ENCODE measurements around the gene ZCCHC18. TPM values are rescaled to one million over a fixed set of nuclear protein-coding genes. Genes with fewer than 3 reads are reported as not detected.

ZCCHC18 gene
- total RNA-seq, 1 experiment from 2014 or later: 1.5 TPM

DNA sequence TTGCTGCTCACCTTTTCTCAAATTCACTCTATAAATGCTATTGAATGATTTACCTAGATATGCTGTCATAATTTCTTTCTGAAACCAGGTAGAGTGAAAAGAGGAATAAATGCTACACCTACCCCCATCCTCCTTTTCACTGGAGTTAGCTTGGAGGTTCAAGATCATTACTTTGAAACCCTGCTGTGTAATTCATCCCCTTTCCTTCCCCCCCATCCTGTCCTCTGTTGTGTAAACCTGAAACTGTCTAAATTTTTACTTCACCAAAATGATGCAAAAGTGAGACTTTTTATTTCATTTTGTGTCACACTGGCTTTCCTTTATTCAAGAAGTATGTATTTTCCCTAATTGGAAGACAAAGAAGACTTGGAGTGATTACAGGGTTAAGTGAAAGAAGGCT, 5.4 kb downstream of the ZCCHC18 start:
- H4K5ac ChIP-seq (ENCODE audit: insufficient read length, low read depth, low read length): no peak overlapping the region
- no peaks in the 10 kb centered on the region; the same call in 1 of the 2 replicates for H3K4me1 ChIP-seq (ENCODE audit: insufficient read depth, low read length)
- H2AFZ ChIP-seq (ENCODE audit: low read length): no peak overlapping the region
- H2BK5ac ChIP-seq (ENCODE audit: insufficient read length, low read length): no peak overlapping the region
- H2BK15ac ChIP-seq (ENCODE audit: low read depth, low read length): no peak overlapping the region
- H3T11ph ChIP-seq (ENCODE audit: low read length): no peak overlapping the region
- DNase-seq: no peak
- peak overlapping the region in 1 of 2 experiments; percentile 28; a peak in 1 of 5 replicates for H3K4me3 Mint-ChIP-seq
- H3K9ac ChIP-seq (ENCODE audit: extremely low read depth, insufficient read length, low read length): no peak overlapping the region
- H3K4me1 Mint-ChIP-seq: peaks cover 10 to 21% of the 10 kb centered on the region in 2 experiments
- no peak overlapping the region for H3K4ac ChIP-seq (ENCODE audit: low read depth, low read length)
- no peak overlapping the region for H3K27ac Mint-ChIP-seq
- H3K79me1 ChIP-seq (ENCODE audit: insufficient read depth, low read depth, low read length, poor library complexity, severe bottlenecking): no peaks in the 10 kb centered on the region
- 0 out of 7 replicates have a peak, but pooled peaks cover 0 to 2% (median 0%) of the 10 kb centered on the region in 3 experiments for H3K36me3 Mint-ChIP-seq (ENCODE audit: insufficient read depth in 1 of 3, low read depth in 3 of 3)
- TF ChIP-seq, protein P1, sequence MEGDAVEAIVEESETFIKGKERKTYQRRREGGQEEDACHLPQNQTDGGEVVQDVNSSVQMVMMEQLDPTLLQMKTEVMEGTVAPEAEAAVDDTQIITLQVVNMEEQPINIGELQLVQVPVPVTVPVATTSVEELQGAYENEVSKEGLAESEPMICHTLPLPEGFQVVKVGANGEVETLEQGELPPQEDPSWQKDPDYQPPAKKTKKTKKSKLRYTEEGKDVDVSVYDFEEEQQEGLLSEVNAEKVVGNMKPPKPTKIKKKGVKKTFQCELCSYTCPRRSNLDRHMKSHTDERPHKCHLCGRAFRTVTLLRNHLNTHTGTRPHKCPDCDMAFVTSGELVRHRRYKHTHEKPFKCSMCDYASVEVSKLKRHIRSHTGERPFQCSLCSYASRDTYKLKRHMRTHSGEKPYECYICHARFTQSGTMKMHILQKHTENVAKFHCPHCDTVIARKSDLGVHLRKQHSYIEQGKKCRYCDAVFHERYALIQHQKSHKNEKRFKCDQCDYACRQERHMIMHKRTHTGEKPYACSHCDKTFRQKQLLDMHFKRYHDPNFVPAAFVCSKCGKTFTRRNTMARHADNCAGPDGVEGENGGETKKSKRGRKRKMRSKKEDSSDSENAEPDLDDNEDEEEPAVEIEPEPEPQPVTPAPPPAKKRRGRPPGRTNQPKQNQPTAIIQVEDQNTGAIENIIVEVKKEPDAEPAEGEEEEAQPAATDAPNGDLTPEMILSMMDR (conservative IDR thresholded peaks at IDR 0.05): no peak
- no peak overlapping the region for H3K27ac ChIP-seq (ENCODE audit: insufficient read length, low read depth, low read length)
- no peak overlapping the region for H4K91ac ChIP-seq (ENCODE audit: insufficient read length, low read depth, low read length)
- no peak overlapping the region for H3K4me2 ChIP-seq (ENCODE audit: insufficient read depth, insufficient read length, low read length)
- peaks cover 10% of the 10 kb centered on the region for H3K9me3 ChIP-seq (ENCODE audit: control insufficient read depth, low read depth, low read length)
- H3K23me2 ChIP-seq (ENCODE audit: insufficient read length, low read depth, low read length, poor library complexity, severe bottlenecking): peaks cover 3% of the 10 kb centered on the region
- H2BK20ac ChIP-seq (ENCODE audit: low read depth, low read length, poor library complexity, severe bottlenecking): no peak overlapping the region
- peaks cover 3% of the 10 kb centered on the region for H3K27me3 Mint-ChIP-seq (ENCODE audit: low read depth)
- H3K56ac ChIP-seq (ENCODE audit: insufficient read length, low read depth, low read length): no peak overlapping the region
- H3K23ac ChIP-seq (ENCODE audit: insufficient read length, low read depth, low read length): no peak overlapping the region
- no peaks in the 10 kb centered on the region for H3K79me2 ChIP-seq (ENCODE audit: insufficient read depth, low read length)
- no peaks in the 10 kb centered on the region for H3K27me3 ChIP-seq (ENCODE audit: insufficient read depth, low read length)
- peaks cover 2 to 40% of the 10 kb centered on the region in 2 experiments; a peak in 4 of 5 replicates for H3K9me3 Mint-ChIP-seq
- H4K8ac ChIP-seq (replicated peaks; ENCODE audit: insufficient read length, low read depth, low read length): no peak overlapping the region
- no peak overlapping the region for H2AK5ac ChIP-seq (ENCODE audit: insufficient read length, low read length)
- H3K18ac ChIP-seq (ENCODE audit: insufficient read length, low read depth, low read length): no peak overlapping the region
- no peak overlapping the region for H2BK12ac ChIP-seq (ENCODE audit: insufficient read length, low read depth, low read length)
- no peak overlapping the region for H2BK120ac ChIP-seq (ENCODE audit: low read depth, low read length, poor library complexity, severe bottlenecking)
- no peak overlapping the region for H3K14ac ChIP-seq (ENCODE audit: insufficient read depth, low read length)
- H4K20me1 ChIP-seq (ENCODE audit: control insufficient read depth, insufficient read depth, insufficient read length): no peaks in the 10 kb centered on the region
